DND-41 (cell line): ENCODE results near the gene GRM7.

ENCODE experiments used
- ATAC-seq: fragments of 200-7000 bp; cut with Tn5 transposase; 3 replicates; pipeline ENCODE4 v1.9.1; 2021; ENCODE audit warnings: low read depth; ENCODE audit not compliant: insufficient read depth
- DNase-seq: peaks from one replicate; pipeline ENCODE4 v3.0.0-alpha.2; 2020
- H2AFZ ChIP-seq: 2 replicates; pipeline ENCODE4 v1.6.0; 2012; ENCODE audit warnings: low read depth, low read length
- H3K27ac ChIP-seq: 2 replicates; pipeline ENCODE4 v1.5.1; 2012; ENCODE audit warnings: low read length, inconsistent platforms
- H3K27me3 ChIP-seq: fragments of 200-600 bp; sonication (generic); 2 replicates; pipeline ENCODE4 v1.6.0; 2012; ENCODE audit warnings: low read length, mild to moderate bottlenecking, inconsistent platforms; ENCODE audit not compliant: insufficient read depth, poor library complexity
- H3K36me3 ChIP-seq: 2 replicates; pipeline ENCODE4 v1.5.1; 2012; ENCODE audit warnings: low read length, inconsistent platforms; ENCODE audit not compliant: insufficient read depth
- H3K4me1 ChIP-seq: 2 replicates; pipeline ENCODE4 v1.5.1; 2012; ENCODE audit warnings: mild to moderate bottlenecking, low read length; ENCODE audit not compliant: insufficient read depth
- H3K4me2 ChIP-seq: 2 replicates; pipeline ENCODE4 v1.6.0; 2012; ENCODE audit warnings: mild to moderate bottlenecking, moderate library complexity, low read length, inconsistent platforms; ENCODE audit not compliant: insufficient read depth
- H3K4me3 ChIP-seq, 2 experiments: fragments of 200-600 bp in 1 of 2; shearing (Covaris generic) in 1 of 2; 2 replicates each; pipeline ENCODE4 v1.5.1; 2012 to 2016; ENCODE audit warnings: inconsistent platforms in 2 of 2, low read length in 2 of 2, mild to moderate bottlenecking in 2 of 2, low read depth in 1 of 2, moderate library complexity in 1 of 2
- H3K79me2 ChIP-seq: 2 replicates; pipeline ENCODE4 v1.6.0; 2012; ENCODE audit warnings: low read length, inconsistent platforms; ENCODE audit not compliant: insufficient read depth
- H3K9ac ChIP-seq: 2 replicates; pipeline ENCODE4 v1.6.0; 2012; ENCODE audit warnings: low read depth, mild to moderate bottlenecking, inconsistent platforms, low read length, moderate library complexity
- H3K9me3 ChIP-seq: 2 replicates; pipeline ENCODE4 v1.5.1; 2012; ENCODE audit warnings: low read length, moderate library complexity, mild to moderate bottlenecking, inconsistent platforms; ENCODE audit not compliant: insufficient read depth, severe bottlenecking
- H4K20me1 ChIP-seq: 2 replicates; pipeline ENCODE4 v1.6.0; 2012; ENCODE audit warnings: low read length; ENCODE audit not compliant: insufficient read depth
- EZH2 ChIP-seq: IDR thresholded peaks from 3 replicates; pipeline ENCODE4 v1.6.1; 2012; ENCODE audit warnings: borderline replicate concordance, low read depth, mild to moderate bottlenecking, moderate library complexity, low read length, inconsistent platforms; ENCODE audit not compliant: severe bottlenecking
- TF ChIP-seq, protein P1 (sequence below): IDR thresholded peaks from 2 replicates; pipeline ENCODE4 v1.5.1; 2012; ENCODE audit warnings: borderline replicate concordance, low read length, moderate library complexity, mild to moderate bottlenecking; ENCODE audit not compliant: poor library complexity, severe bottlenecking; ENCODE audit errors: extremely low read depth

Gene GRM7

GRCh38 chr3:7745711-7746110, 884.8 kb downstream of the GRM7 start:
- H3K9ac ChIP-seq, result no peak overlapping the region
- no peaks in the 10 kb centered on the region for H3K79me2 ChIP-seq
- no peak overlapping the region for H2AFZ ChIP-seq
- no peak overlapping the region for H3K27ac ChIP-seq
- TF ChIP-seq, protein P1, sequence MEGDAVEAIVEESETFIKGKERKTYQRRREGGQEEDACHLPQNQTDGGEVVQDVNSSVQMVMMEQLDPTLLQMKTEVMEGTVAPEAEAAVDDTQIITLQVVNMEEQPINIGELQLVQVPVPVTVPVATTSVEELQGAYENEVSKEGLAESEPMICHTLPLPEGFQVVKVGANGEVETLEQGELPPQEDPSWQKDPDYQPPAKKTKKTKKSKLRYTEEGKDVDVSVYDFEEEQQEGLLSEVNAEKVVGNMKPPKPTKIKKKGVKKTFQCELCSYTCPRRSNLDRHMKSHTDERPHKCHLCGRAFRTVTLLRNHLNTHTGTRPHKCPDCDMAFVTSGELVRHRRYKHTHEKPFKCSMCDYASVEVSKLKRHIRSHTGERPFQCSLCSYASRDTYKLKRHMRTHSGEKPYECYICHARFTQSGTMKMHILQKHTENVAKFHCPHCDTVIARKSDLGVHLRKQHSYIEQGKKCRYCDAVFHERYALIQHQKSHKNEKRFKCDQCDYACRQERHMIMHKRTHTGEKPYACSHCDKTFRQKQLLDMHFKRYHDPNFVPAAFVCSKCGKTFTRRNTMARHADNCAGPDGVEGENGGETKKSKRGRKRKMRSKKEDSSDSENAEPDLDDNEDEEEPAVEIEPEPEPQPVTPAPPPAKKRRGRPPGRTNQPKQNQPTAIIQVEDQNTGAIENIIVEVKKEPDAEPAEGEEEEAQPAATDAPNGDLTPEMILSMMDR, result no peak
- no peak for TF ChIP-seq EZH2
- H3K9me3 ChIP-seq, result no peaks in the 10 kb centered on the region
- no peak for ATAC-seq
- H3K4me2 ChIP-seq, result no peak overlapping the region
- no peaks in the 10 kb centered on the region for H4K20me1 ChIP-seq
- H3K4me1 ChIP-seq, result no peaks in the 10 kb centered on the region
- H3K36me3 ChIP-seq, result no peaks in the 10 kb centered on the region
- H3K27me3 ChIP-seq, result no peaks in the 10 kb centered on the region
- DNase-seq, result no peak
- no peak overlapping the region for H3K4me3 ChIP-seq

DNA sequence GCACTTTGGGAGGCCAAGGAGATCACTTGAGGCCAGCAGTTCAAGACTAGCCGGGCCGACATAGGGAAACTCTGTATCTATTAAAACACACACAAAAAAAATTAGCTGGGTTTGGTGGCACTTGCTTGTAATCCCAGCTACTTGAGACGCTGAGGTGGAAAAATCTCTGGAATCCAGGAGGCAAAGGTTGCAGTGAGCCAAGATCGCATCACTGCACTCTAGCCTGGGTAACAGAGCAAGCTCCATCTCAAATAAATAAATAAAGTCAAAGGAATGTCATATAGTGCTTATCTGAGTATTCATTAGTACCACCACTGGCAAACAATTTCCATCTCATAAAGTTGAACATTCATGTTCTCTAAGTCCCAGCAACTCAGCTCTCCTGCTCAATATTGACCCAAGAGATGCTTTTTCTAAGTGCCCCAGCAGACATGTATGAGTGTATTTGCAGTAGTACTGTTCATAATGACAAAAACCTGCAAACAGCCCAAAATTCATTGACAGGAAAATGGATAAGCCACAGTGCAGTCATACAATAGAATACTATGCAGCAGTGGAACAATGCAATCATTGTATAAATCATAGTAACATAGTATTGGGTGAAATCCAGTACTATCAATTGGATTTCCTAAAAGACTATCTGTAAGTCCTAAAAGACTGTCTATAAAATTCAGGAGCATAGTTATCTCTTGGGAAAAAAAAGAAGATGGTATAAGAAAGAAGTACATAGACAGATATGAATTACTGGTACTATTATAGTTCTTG, 889.2 kb downstream of the GRM7 start:
- ATAC-seq (no peak), DNase-seq (no peak)
- no peak overlapping the region for H2AFZ ChIP-seq
- H3K9me3 ChIP-seq, result no peaks in the 10 kb centered on the region
- no peak overlapping the region for H3K27ac ChIP-seq
- no peak overlapping the region for H3K4me2 ChIP-seq
- no peaks in the 10 kb centered on the region for H4K20me1 ChIP-seq
- H3K4me3 ChIP-seq, result no peak overlapping the region
- no peaks in the 10 kb centered on the region for H3K79me2 ChIP-seq
- TF ChIP-seq, protein P1, result no peak
- no peak for TF ChIP-seq EZH2
- H3K36me3 ChIP-seq, result no peaks in the 10 kb centered on the region
- no peaks in the 10 kb centered on the region for H3K27me3 ChIP-seq
- no peaks in the 10 kb centered on the region for H3K4me1 ChIP-seq
- no peak overlapping the region for H3K9ac ChIP-seq

DNA sequence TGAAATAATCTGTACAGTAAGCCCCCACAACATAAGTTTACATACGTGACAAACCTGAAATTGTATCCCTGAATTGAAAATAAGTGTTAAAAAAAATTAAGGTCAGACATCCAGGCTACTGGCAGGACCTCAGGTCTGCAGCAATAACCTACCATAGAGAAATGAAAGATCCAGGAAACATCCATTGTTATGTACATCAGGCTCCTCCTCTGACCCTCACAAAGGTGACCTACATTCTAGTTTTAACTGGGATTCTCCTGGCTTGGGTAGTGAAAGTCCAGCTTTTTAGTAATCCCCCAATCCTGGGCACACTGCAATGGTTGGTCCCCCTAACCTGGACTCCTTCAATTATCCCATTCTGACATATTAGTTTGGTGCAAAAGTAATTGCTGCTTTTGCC, 891.1 kb downstream of the GRM7 start:
- TF ChIP-seq EZH2, result no peak
- TF ChIP-seq, protein P1, result no peak
- no peak overlapping the region for H3K27ac ChIP-seq
- no peak for ATAC-seq
- no peak overlapping the region for H3K9ac ChIP-seq
- H3K4me1 ChIP-seq, result no peaks in the 10 kb centered on the region
- H3K36me3 ChIP-seq, result no peaks in the 10 kb centered on the region
- H3K4me2 ChIP-seq, result no peak overlapping the region
- H3K27me3 ChIP-seq, result no peaks in the 10 kb centered on the region
- H2AFZ ChIP-seq, result no peak overlapping the region
- H3K9me3 ChIP-seq, result no peaks in the 10 kb centered on the region
- H3K79me2 ChIP-seq, result no peaks in the 10 kb centered on the region
- H3K4me3 ChIP-seq, result no peak overlapping the region
- H4K20me1 ChIP-seq, result no peaks in the 10 kb centered on the region
- DNase-seq, result no peak
